Pancreas (tissue), 10 donors: ENCODE measurements around the gene NREP. TPM values are rescaled to one million over a fixed set of nuclear protein-coding genes. Genes with fewer than 3 reads are reported as not detected.

Experiments used
- ATAC-seq, 4 donors: fragments of 200-7000 bp; cut with Tn5 transposase; one replicate each; pipeline versions ENCODE4 v1.8.0 to v1.9.1; 2020; ENCODE audit warnings: mild to moderate bottlenecking in 4 of 4, moderate library complexity in 4 of 4
- DNase-seq, 6 donors: peaks; one replicate each; pipeline ENCODE4 v3.0.0-alpha.2; 2020
- FAIRE-seq: peaks from 2 replicates; lab custom pipeline; 2012; peaks lifted over from hg19 to GRCh38; lab: Jason Lieb, UNC
- H3K27ac ChIP-seq, 4 donors: fragments of 200-600 bp; sonication (generic); 1 replicate in 3 of 4; 2 replicates in 1 of 4; pipeline versions ENCODE4 v1.5.0 to v1.8.0; 2020
- H3K27me3 ChIP-seq, 4 donors: fragments of 200-600 bp; one replicate each; pipeline ENCODE4 v1.8.0; 2021
- H3K36me3 ChIP-seq, 3 donors: fragments of 200-600 bp; sonication (generic) in 1 of 3; one replicate each; pipeline versions ENCODE4 v1.5.0 to v1.8.0; 2020 to 2021
- H3K4me1 ChIP-seq, 3 donors: fragments of 200-600 bp; one replicate each; pipeline ENCODE4 v1.8.0; 2021
- H3K4me3 ChIP-seq, 4 donors: fragments of 200-600 bp; sonication (generic) in 2 of 4; one replicate each; pipeline versions ENCODE4 v1.5.0 to v1.8.0; 2020 to 2021
- H3K9me3 ChIP-seq, 4 donors: fragments of 200-600 bp; one replicate each; pipeline ENCODE4 v1.8.0; 2021
- WGBS, 2 donors: extraction: QIAGEN DNeasy Blood & Tissue Kit; methylation state at CpG; one replicate each; pipeline ENCODE4 v1.1.7; 2013; 5-methylcytosine and 5-hydroxymethylcytosine counted together
- intact Hi-C, 3 donors: fragments of 100-400 bp; cut with DNase I; formaldehyde crosslinking; loops; one replicate each; pipeline versions ENCODE4 v1.11.1 to v1.14.2; 2022
- polyA plus RNA-seq, 2 donors: library from polyadenylated mRNA; stranded (reverse); fragments of 200-250 nt; gene quantifications; one replicate each; pipeline ENCODE4 v1.2.3, GENCODE V29; 2013
- total RNA-seq, 6 donors: library from RNA; stranded (reverse); fragmentation: NEBNext Ultra II Directional in 4 of 6; extraction: Animal tissue kit (Norgen Biotek cat#: 25700) in 4 of 6; gene quantifications; one replicate each; pipeline versions ENCODE4 v1.2.1 to v1.2.4, GENCODE V29; 2021 to 2023
- TF ChIP-seq, protein P1 (sequence below), 4 donors: fragments of 200-600 bp; sonication (generic) in 3 of 4; IDR thresholded peaks; one replicate each; pipeline versions ENCODE4 v1.5.0 to v1.8.0; 2021; ENCODE audit warnings: antibody characterized with exemption in 4 of 4
- donor health status: healthy with polysubstance abuse.
- donor health status: DM: no; HTN: no; CAD: no; lungs with moderate emphysema.
- donor health status: DM: no; HTN: no; CAD: no.
- donor health status: control.
- donor health status: control.
- donor health status: Bipolar disorder and iron deficiency.
- donor health status: DM: yes; HTN: yes; CAD: no.
- donor health status: DM: no; HTN: no; CAD: no.
- donor health status: DM: no; HTN: no; CAD: no.
- donor health status: DM: yes; HTN: yes; CAD: no.

NREP gene
- total and polyA plus RNA-seq, 8 donors, result 2.3 to 19.1 (median 5.0) TPM

DNA sequence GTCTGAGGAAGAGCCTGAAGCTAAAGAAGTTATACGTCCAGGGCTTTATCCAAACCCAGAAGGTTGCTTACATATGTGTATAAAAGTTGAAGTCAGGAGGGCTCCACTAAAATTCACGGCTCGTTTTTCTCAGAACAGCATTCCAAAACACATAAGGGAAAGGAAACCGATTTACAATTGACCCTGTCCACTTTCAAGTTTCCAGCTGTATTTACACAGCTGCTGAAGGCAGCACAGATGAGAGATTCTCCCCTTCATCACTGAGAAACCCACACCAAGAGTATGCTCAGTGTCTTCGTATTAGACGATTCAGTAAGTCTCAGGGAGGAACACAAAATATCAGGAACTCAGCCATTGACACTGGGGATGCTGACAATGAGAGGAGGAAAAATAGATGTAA, 5.9 kb upstream of the NREP start:
- Histone ChIP-seq H3K9me3 (no peaks in the 10 kb centered on the region), H3K27me3 (no peaks in the 10 kb centered on the region), H3K27ac (no peak overlapping the region), H3K4me1 (peaks cover 0 to 10% (median 0%) of the 10 kb centered on the region in 3 donors), H3K4me3 (no peak overlapping the region), H3K36me3 (no peaks in the 10 kb centered on the region)
- TF ChIP-seq, protein P1, sequence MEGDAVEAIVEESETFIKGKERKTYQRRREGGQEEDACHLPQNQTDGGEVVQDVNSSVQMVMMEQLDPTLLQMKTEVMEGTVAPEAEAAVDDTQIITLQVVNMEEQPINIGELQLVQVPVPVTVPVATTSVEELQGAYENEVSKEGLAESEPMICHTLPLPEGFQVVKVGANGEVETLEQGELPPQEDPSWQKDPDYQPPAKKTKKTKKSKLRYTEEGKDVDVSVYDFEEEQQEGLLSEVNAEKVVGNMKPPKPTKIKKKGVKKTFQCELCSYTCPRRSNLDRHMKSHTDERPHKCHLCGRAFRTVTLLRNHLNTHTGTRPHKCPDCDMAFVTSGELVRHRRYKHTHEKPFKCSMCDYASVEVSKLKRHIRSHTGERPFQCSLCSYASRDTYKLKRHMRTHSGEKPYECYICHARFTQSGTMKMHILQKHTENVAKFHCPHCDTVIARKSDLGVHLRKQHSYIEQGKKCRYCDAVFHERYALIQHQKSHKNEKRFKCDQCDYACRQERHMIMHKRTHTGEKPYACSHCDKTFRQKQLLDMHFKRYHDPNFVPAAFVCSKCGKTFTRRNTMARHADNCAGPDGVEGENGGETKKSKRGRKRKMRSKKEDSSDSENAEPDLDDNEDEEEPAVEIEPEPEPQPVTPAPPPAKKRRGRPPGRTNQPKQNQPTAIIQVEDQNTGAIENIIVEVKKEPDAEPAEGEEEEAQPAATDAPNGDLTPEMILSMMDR (IDR thresholded peaks at IDR 0.05), result no peak
- no peak for DNase-seq
- intact Hi-C loops, result no loop called here
- WGBS, 2 donors, result 33 to 35% methylated on average over 6 of the region's 6 CpGs
- FAIRE-seq, result no peak
- ATAC-seq, result no peak

DNA sequence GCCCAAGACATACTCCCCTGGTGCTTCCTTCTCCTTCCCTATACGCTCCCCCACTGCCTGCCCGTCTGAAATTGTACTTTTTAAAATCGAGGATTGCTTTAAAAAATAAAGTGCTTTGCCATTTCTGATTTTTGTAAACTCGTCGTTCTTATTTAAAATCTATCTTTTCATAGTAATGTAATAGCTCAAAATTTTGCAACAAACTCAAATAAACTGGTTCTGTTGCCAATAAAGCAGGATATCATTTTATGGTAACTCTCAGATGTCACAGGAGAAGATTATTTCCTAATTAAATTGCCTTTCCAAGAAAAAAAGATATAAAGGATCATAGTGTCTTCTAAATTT, 1.3 kb upstream of the NREP start:
- 2 to 5% methylated on average over 5 of the region's 5 CpGs for WGBS, 2 donors
- TF ChIP-seq, protein P1 (IDR thresholded peaks at IDR 0.05), result no peak
- no peaks in the 10 kb centered on the region for H3K27me3 ChIP-seq
- no peak for FAIRE-seq
- ATAC-seq, result no peak
- no peak for DNase-seq
- intact Hi-C loops, result no loop called here
- H3K4me3 ChIP-seq, result peak overlapping the region; percentile 26 to 62 (median 55)
- H3K36me3 ChIP-seq, result no peaks in the 10 kb centered on the region
- H3K27ac ChIP-seq, result peak overlapping the region; percentile 89 to 94 (median 92)
- peaks cover 0 to 19% (median 5%) of the 10 kb centered on the region in 3 donors for H3K4me1 ChIP-seq
- no peaks in the 10 kb centered on the region for H3K9me3 ChIP-seq

DNA sequence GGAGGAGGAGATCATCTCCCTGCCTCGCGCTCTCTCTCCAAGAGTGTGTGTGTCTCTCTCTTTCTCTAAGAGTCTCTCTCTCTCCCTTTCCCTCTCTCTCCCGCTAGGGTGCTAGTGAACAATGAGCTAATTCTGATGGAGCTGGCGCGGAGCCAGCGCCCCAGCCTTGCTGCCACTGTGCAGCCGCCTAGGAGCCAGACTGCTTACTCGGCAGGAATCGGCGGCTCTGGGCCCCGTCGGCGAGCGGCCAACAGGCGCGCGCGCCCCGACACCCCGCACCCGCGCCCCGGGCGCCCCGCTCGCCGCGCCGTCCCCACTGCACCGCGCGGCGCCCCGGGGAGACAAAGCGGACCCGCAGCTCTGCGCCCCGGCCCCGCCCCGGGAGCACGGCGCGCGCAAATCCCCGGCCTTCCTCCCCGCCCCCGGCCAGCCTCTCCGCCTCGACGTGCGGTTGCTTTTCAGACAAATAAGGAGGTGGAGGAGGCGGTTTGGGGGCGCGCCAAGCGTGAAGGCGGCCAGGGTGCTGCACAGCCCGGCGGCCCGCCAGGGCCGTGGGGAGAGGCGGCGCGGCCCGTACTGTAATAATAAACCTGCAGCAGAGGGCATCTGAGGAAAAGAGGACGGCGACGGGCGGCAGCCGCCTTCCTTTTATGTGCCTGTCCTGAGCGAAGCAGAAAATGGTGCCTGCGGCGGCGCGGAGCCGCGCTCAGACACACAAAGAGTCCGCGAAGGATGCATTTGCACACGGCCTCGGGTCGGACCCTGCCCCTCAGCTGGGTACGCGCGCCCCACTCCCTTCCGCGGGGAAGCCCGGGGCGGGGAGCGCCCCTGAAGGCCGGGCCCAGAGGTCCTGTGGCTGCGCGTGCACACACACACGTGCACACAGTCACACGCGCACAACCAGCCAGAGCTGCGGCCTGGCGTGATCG, 625 bp upstream of the NREP start:
- peak overlapping the region; percentile 89 to 94 (median 92) for H3K27ac ChIP-seq
- ATAC-seq (peak; percentile 82 to 89 (median 84)), DNase-seq (peak; percentile 90 to 97 (median 94)), FAIRE-seq (no peak)
- peaks cover 0 to 15% (median 5%) of the 10 kb centered on the region in 3 donors for H3K4me1 ChIP-seq
- peak overlapping the region; percentile 26 to 62 (median 55) for H3K4me3 ChIP-seq
- intact Hi-C loops, result no loop called here
- no peaks in the 10 kb centered on the region for H3K36me3 ChIP-seq
- WGBS, 2 donors, result 1% methylated on average over 98 of the region's 98 CpGs
- no peaks in the 10 kb centered on the region for H3K9me3 ChIP-seq
- H3K27me3 ChIP-seq, result no peaks in the 10 kb centered on the region
- TF ChIP-seq, protein P1 (IDR thresholded peaks at IDR 0.05), result peak in 2 of 4 donors; percentile 6 to 25

DNA sequence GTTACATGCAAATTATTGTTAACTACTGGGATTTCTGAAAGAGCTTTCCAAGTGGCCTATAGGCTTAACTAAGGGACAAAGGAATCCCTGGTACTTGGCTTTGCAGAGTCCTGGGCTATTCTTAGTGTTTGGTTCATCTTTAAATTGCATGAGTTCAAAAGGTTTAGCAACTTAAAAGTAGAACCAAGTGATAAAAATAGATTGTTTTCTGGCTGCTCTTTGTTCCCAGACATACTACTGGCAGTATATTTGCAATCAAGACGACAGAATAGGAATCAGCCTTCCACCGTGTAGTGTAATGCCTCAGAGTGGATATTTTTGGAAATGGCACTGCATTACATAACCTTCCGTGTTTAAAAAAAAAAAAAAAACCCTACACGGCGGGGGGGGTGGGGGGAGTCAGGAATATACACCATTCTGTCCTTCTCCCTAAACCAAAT, 1.0 kb downstream of the NREP start:
- Histone ChIP-seq H3K9me3 (no peaks in the 10 kb centered on the region), H3K36me3 (no peaks in the 10 kb centered on the region), H3K4me3 (peak overlapping the region in 2 of 4 donors; percentile 62), H3K27me3 (no peaks in the 10 kb centered on the region), H3K4me1 (peaks cover 0 to 13% (median 5%) of the 10 kb centered on the region in 3 donors), H3K27ac (no peak overlapping the region)
- 1 to 3% methylated on average over 5 of the region's 5 CpGs for WGBS, 2 donors
- TF ChIP-seq, protein P1 (IDR thresholded peaks at IDR 0.05), result no peak
- intact Hi-C loops, result no loop called here
- no peak for FAIRE-seq
- peak in 2 of 4 donors; percentile 5 to 32 for ATAC-seq
- DNase-seq, result no peak
